Right lobe of liver (tissue), 6 donors: ENCODE data around the gene LTBP1. TPM values are rescaled to one million over a fixed set of nuclear protein-coding genes. Genes with fewer than 3 reads are reported as not detected.
"Not testable (repeated sequence)": the region's sequence is repeated elsewhere in the genome, so short reads cannot be mapped to it uniquely, and the experiment has no call there.

Experiments
- ATAC-seq, 4 donors: fragments of 200-7000 bp; cut with Tn5 transposase; one replicate each; pipeline ENCODE4 v1.9.1; 2020; ENCODE audit warnings: mild to moderate bottlenecking in 4 of 4, moderate library complexity in 4 of 4
- DNase-seq, 3 donors: peaks; one replicate each; pipeline ENCODE4 v3.0.0-alpha.2; 2020
- H3K27ac ChIP-seq, 3 donors: fragments of 200-600 bp; one replicate each; pipeline ENCODE4 v1.8.0; 2022
- H3K27me3 ChIP-seq, 2 donors: fragments of 200-600 bp; one replicate each; pipeline ENCODE4 v1.8.0; 2022
- H3K36me3 ChIP-seq, 4 donors: fragments of 200-600 bp; sonication (generic) in 1 of 4; one replicate each; pipeline versions ENCODE4 v1.5.1 to v1.8.0; 2017 to 2022; ENCODE audit warnings: control low read depth in 1 of 4
- H3K4me1 ChIP-seq, 4 donors: fragments of 200-600 bp; sonication (generic) in 1 of 4; one replicate each; pipeline versions ENCODE4 v1.5.1 to v1.8.0; 2017 to 2022; ENCODE audit warnings: control low read depth in 1 of 4
- H3K4me3 ChIP-seq, 3 donors: fragments of 200-600 bp; one replicate each; pipeline ENCODE4 v1.8.0; 2022
- H3K9me3 ChIP-seq, 4 donors: fragments of 200-600 bp; sonication (generic) in 1 of 4; one replicate each; pipeline versions ENCODE4 v1.5.1 to v1.8.0; 2017 to 2022; ENCODE audit warnings: control low read depth in 1 of 4
- POLR2A ChIP-seq: fragments of 450-650 bp; IDR thresholded peaks from one replicate; pipeline ENCODE4 v1.6.1; 2017; ENCODE audit warnings: antibody characterized with exemption, mild to moderate bottlenecking
- WGBS: methylation state at CpG from one replicate; pipeline ENCODE4 v1.1.6; 2018; ENCODE audit warnings: low coverage, low lambda C conversion rate; ENCODE audit not compliant: insufficient coverage; ENCODE audit errors: missing lambda C conversion rate; 5-methylcytosine and 5-hydroxymethylcytosine counted together
- intact Hi-C, 2 donors: fragments of 100-400 bp; cut with DNase I; formaldehyde crosslinking; loops; one replicate each; pipeline versions ENCODE4 v1.11.2 to v1.14.1; 2022
- total RNA-seq, 6 experiments: library from RNA; depleted of rRNA in 2 of 6; stranded (reverse); fragments of >200 nt in 2 of 6; fragmentation: NEBNext Ultra II Directional in 3 of 6; extraction: Animal tissue kit (Norgen Biotek cat#: 25700) in 3 of 6; gene quantifications; one replicate each; pipeline versions ENCODE4 v1.1.0 to v1.2.4, GENCODE V29; 2016 to 2023
- TF ChIP-seq, protein P1 (sequence below), 4 donors: fragments of 200-600 bp in 3 of 4; fragments of 450-650 bp in 1 of 4; IDR thresholded peaks; one replicate each; pipeline versions ENCODE4 v1.5.1 to v1.8.0; 2016 to 2022; ENCODE audit warnings: antibody characterized with exemption in 4 of 4, mild to moderate bottlenecking in 2 of 4
- donor health status: DM: no; HTN: yes; CAD: no.
- donor health status: DM: no; HTN: no; CAD: no.
- donor health status: DM: no; HTN: no; CAD: no.
- donor health status: DM: no; HTN: yes; CAD: no.
- donor health status: DM: no; HTN: yes; CAD: no.

Gene LTBP1
- total RNA-seq, 6 experiments from 2014 or later = 5.4 to 14.2 (median 9.1) TPM

DNA sequence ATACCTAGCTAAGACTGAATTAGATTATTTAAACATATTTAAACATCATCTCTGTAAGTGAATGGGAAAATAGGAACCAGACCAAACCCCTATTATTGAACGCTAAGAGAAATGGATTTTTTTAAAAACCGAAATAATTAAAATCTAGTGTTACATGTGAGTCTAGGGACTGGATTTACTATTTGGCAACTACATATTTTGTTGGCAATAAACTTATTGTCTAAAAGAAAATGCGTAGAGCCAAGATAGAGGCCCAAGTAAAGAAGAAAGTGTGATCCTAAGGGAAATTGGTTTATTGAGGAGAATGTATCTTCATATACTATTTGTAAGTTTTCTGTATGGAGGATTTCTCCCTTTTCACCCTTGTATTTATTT is 105.6 kb downstream of the LTBP1 start:
- no peaks in the 10 kb centered on the region for H3K27me3 ChIP-seq
- H3K4me1 ChIP-seq = peaks cover 0 to 18% (median 3%) of the 10 kb centered on the region in 4 donors
- H3K36me3 ChIP-seq = no peaks in the 10 kb centered on the region
- DNase-seq = no peak
- intact Hi-C loops = no loop called here
- no peak for ATAC-seq
- no peak overlapping the region for H3K4me3 ChIP-seq
- peak overlapping the region; percentile 2 to 50 (median 32) for H3K27ac ChIP-seq
- TF ChIP-seq, protein P1, sequence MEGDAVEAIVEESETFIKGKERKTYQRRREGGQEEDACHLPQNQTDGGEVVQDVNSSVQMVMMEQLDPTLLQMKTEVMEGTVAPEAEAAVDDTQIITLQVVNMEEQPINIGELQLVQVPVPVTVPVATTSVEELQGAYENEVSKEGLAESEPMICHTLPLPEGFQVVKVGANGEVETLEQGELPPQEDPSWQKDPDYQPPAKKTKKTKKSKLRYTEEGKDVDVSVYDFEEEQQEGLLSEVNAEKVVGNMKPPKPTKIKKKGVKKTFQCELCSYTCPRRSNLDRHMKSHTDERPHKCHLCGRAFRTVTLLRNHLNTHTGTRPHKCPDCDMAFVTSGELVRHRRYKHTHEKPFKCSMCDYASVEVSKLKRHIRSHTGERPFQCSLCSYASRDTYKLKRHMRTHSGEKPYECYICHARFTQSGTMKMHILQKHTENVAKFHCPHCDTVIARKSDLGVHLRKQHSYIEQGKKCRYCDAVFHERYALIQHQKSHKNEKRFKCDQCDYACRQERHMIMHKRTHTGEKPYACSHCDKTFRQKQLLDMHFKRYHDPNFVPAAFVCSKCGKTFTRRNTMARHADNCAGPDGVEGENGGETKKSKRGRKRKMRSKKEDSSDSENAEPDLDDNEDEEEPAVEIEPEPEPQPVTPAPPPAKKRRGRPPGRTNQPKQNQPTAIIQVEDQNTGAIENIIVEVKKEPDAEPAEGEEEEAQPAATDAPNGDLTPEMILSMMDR (IDR thresholded peaks at IDR 0.05) = no peak
- TF ChIP-seq POLR2A = no peak
- whole genome bisulfite sequencing = 69% methylated on average over 3 of the region's 3 CpGs
- no peaks in the 10 kb centered on the region for H3K9me3 ChIP-seq

GRCh38 chr2:33052795-33053194 is 106.0 kb downstream of the LTBP1 start:
- 91% methylated on average over 5 of the region's 11 CpGs for WGBS
- intact Hi-C loops, H3K27me3 ChIP-seq, ATAC-seq, H3K4me3 ChIP-seq, H3K36me3 ChIP-seq, H3K9me3 ChIP-seq, DNase-seq: not testable (repeated sequence)
- peaks cover 0 to 14% (median 2%) of the 10 kb centered on the region in 4 donors for H3K4me1 ChIP-seq
- H3K27ac ChIP-seq = peak overlapping the region; percentile 2 to 50 (median 32)

- TF ChIP-seq, protein P1 (IDR thresholded peaks at IDR 0.05) = no peak
- TF ChIP-seq POLR2A = no peak
- Histone ChIP-seq H3K4me3 (no peak overlapping the region), H3K4me1 (peaks cover 0 to 7% (median 2%) of the 10 kb centered on the region in 4 donors), H3K36me3 (no peaks in the 10 kb centered on the region), H3K27ac (no peak overlapping the region), H3K27me3 (no peaks in the 10 kb centered on the region), H3K9me3 (no peaks in the 10 kb centered on the region)
- 100% methylated on average over 8 of the region's 12 CpGs for WGBS
- ATAC-seq = no peak
- no peak for DNase-seq
- intact Hi-C loops = no loop called here
Measured at GRCh38 chr2:33056170-33056569, 109.4 kb downstream of the LTBP1 start.

DNA sequence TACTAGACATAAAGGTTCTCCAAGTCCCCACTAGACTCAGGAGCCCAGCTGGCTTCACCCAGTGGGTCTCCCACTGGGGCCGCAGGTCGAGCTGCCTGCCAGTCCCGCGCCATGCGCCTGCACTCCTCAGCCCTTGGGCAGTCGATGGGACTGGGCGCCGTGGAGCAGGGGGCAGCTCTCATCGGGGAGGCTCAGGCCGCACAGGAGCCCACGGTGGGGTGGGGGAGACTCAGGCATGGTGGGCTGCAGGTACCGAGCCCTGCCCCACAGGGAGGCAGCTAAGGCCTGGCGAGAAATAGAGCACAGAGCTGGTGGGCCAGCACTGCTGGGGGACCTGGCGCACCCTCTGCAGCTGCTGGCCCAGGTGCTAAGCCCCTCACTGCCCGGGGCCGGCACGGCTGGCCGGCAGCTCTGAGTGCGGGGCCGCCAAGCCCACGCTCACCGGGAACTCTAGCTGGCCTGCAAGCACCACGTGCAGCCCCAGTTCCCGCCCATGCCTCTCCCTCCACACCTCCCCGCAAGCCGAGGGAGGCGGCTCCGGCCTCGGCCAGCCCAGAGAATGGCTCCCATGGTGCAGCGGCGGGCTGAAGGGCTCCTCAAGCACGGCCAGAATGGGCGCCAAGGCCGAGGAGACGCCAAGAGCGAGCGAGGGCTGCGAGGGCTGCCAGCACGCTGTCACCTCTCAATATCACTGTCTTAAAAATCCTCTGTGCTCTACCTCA is 110.7 kb downstream of the LTBP1 start:
- H3K36me3 ChIP-seq, H3K27me3 ChIP-seq, H3K27ac ChIP-seq, H3K9me3 ChIP-seq, DNase-seq, intact Hi-C loops, H3K4me1 ChIP-seq, ATAC-seq, H3K4me3 ChIP-seq: not testable (repeated sequence)
- 82% methylated on average over 3 of the region's 39 CpGs for WGBS

- no peak for TF ChIP-seq POLR2A
- TF ChIP-seq, protein P1 (IDR thresholded peaks at IDR 0.05) = no peak
- 87% methylated on average over 8 of the region's 8 CpGs for WGBS
- no peaks in the 10 kb centered on the region for H3K36me3 ChIP-seq
- H3K9me3 ChIP-seq = no peaks in the 10 kb centered on the region
- H3K27ac ChIP-seq = no peak overlapping the region
- ATAC-seq (no peak), DNase-seq (no peak)
- no peaks in the 10 kb centered on the region for H3K27me3 ChIP-seq
- no peak overlapping the region for H3K4me3 ChIP-seq
- H3K4me1 ChIP-seq = no peaks in the 10 kb centered on the region
- intact Hi-C loops = no loop called here
Measured at GRCh38 chr2:33058716-33059470, 112.1 kb downstream of the LTBP1 start.
